A673 (cell line): ENCODE results near the gene ZC3H8.

ENCODE experiments used
- CTCF ChIP-seq: fragments of 300-800, 200-600 bp; sonication (generic); conservative IDR thresholded peaks from 2 replicates; pipeline ENCODE4 v1.5.1; 2017; ENCODE audit warnings: low read depth, mild to moderate bottlenecking, antibody characterized with exemption, low read length, moderate library complexity, mixed read lengths
- EZH2 ChIP-seq: fragments of 200-600 bp; sonication (generic); IDR thresholded peaks from 2 replicates; pipeline ENCODE4 v1.6.1; 2017; ENCODE audit warnings: borderline replicate concordance, low read depth, mild to moderate bottlenecking, mixed read lengths, antibody characterized with exemption, low read length; ENCODE audit not compliant: poor library complexity, severe bottlenecking

GRCh38 chr2:112275887-112276773 is 21.3 kb upstream of the ZC3H8 start:
- TF ChIP-seq CTCF (no peak), EZH2 (no peak)
